ENCODE measurements around the gene EVA1C.

DNA sequence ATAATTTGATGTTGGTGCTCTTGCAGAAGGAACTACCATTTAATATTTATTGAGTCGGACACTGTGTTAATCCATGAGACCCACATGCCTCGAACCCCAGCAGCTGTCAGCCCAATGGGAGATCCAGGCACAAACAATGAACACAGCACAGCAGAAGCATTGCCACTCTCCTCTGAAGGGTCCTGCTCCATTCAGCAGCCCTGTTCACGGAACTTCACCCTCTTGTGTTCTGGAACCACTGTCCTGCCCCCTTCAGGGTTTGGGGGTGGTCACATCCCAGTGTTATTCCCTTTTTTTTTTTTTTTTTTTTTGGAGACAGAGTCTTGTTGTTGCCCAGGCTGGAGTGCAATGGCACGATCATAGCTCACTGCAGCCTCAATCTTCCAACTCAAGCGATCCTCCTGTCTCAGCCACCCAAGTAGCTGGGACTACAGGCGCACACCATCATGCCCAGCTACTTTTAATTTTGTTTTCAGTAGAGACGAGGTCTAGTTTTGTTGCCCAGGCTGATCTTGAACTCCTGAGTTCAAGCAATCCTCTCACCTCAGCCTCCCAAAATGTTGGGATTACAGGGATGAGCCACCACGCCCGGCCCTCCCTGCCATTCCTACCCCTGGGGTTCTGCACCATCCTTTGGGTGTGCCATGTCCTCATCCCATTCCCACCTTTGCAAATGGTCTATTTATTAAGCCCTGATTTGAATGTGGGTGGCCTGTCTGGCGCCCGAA lies 70.2 kb downstream of the EVA1C start:
- TF ChIP-seq CTCF (conservative IDR thresholded peaks at IDR 0.05 in 1 of 2, IDR thresholded peaks at IDR 0.05 in 1 of 2; ENCODE audit: extremely low read depth in 1 of 2, insufficient read depth in 1 of 2, low read depth in 1 of 2, low read length in 2 of 2) (no peak), EZH2 (IDR thresholded peaks at IDR 0.05; ENCODE audit: borderline replicate concordance, low read length) (no peak)
